ENCODE measurements around the gene DLGAP3. TPM values are rescaled to one million over a fixed set of nuclear protein-coding genes. Genes with fewer than 3 reads are reported as not detected.
A peak's percentile ranks its signal among the peaks of the same experiment; 100 is the strongest.

DLGAP3 gene
- total and polyA plus RNA-seq, 12 donors = 0.07 to 0.35 (median 0.13) TPM; not detected in 6

DNA sequence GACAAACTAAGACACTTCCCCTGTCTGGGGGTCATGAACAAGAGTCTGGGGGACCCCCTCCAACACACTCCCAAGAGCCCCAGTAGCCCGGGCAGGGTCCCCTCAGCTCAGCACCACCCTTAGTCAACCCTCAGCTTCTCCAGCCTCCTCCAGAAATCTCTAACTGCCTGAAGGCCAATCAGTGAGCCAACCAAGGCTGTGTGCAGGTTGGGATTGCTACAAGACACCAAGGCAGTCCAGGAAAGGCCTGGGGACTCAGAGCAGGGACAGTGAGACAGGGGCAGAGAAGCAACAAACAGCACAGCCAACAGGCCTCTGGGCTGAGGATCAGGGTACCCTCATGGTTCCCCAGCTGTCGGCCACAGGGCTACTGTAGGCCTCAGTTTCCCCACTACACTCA lies 83.2 kb downstream of the DLGAP3 start:
- DNase-seq = no peak
- H3K36me3 ChIP-seq = peaks cover 0 to 21% (median 0%) of the 10 kb centered on the region in 9 donors
- 79 to 82% methylated on average over 2 of the region's 2 CpGs for WGBS, 2 donors
- peak overlapping the region in 8 of 10 donors; percentile 31 to 92 (median 62) for H3K27ac ChIP-seq
- no peaks in the 10 kb centered on the region for H3K27me3 ChIP-seq
- no peak for ATAC-seq
- H3K9me3 ChIP-seq = no peaks in the 10 kb centered on the region
- intact Hi-C loops (cut with DNase I) = no loop called here
- no peak overlapping the region for H3K4me3 ChIP-seq
- H3K4me1 ChIP-seq = peaks cover 6 to 96% (median 79%) of the 10 kb centered on the region in 9 donors
- TF ChIP-seq, protein P1, sequence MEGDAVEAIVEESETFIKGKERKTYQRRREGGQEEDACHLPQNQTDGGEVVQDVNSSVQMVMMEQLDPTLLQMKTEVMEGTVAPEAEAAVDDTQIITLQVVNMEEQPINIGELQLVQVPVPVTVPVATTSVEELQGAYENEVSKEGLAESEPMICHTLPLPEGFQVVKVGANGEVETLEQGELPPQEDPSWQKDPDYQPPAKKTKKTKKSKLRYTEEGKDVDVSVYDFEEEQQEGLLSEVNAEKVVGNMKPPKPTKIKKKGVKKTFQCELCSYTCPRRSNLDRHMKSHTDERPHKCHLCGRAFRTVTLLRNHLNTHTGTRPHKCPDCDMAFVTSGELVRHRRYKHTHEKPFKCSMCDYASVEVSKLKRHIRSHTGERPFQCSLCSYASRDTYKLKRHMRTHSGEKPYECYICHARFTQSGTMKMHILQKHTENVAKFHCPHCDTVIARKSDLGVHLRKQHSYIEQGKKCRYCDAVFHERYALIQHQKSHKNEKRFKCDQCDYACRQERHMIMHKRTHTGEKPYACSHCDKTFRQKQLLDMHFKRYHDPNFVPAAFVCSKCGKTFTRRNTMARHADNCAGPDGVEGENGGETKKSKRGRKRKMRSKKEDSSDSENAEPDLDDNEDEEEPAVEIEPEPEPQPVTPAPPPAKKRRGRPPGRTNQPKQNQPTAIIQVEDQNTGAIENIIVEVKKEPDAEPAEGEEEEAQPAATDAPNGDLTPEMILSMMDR (IDR thresholded peaks at IDR 0.05) = no peak

DNA sequence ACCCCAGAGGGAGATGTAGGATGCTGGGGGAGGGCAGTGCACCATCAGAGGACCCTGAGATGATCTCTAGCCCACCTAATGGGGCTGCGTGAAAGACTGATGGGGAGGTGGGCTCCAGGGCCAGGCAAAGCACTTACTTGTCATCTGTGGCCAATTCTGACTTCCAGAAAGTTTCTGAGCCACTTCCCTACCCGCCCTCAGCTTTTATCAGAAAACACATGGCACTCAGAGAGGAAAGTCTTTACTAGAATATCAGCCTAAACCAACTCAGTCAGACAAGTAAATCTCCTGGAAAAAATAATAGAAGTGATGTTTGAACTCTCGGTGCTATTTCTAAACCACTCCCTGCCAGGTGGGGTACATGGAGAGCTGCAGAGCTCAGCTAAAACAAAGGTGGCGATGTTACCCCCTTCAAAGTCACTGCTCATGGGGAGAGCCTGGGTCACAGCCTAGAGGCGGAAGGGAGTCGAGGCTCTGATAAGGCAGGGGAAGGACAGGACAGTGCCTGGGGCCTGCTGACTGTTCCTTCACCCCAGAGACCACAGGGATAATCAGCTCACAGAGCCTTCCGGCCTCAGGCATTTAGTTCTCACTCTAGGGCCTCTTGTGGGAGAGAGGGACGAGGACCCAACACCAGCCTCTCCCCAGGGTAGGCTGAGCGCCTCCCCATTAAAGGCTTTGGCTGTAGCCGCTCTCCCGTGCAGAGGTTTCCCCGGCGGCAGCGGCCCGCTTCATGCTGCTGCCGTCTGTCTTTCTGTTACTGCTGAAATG lies 84.1 kb downstream of the DLGAP3 start:
- ATAC-seq (peak in 2 of 8 donors; percentile 13 to 37), DNase-seq (no peak)
- WGBS, 2 donors = 69 to 74% methylated on average over 16 of the region's 16 CpGs

GRCh38 chr1:34844252-34844634 lies 85.2 kb downstream of the DLGAP3 start:
- peaks cover 5 to 100% (median 64%) of the 10 kb centered on the region in 9 donors for H3K4me1 ChIP-seq
- TF ChIP-seq, protein P1 (IDR thresholded peaks at IDR 0.05) = no peak
- peak in 1 of 2 donors; percentile 51 for DNase-seq
- H3K27ac ChIP-seq = peak overlapping the region; percentile 56 to 92 (median 77)
- H3K27me3 ChIP-seq = no peaks in the 10 kb centered on the region
- H3K36me3 ChIP-seq = peaks cover 0 to 2% (median 0%) of the 10 kb centered on the region in 9 donors
- peak; percentile 19 to 74 (median 50) for ATAC-seq
- H3K9me3 ChIP-seq = no peaks in the 10 kb centered on the region
- intact Hi-C loops (cut with DNase I) = loop anchor here in 1 of 10 donors (1.0 kb wide), 1 partner anchor 56 kb away; no protein-coding TSS in a partner anchor
- no peak overlapping the region for H3K4me3 ChIP-seq
- WGBS, 2 donors = 59 to 68% methylated on average over 4 of the region's 4 CpGs

More for the DNA sequence above, 84.1 kb downstream of the DLGAP3 start:
- H3K27ac ChIP-seq = peak overlapping the region; percentile 7 to 92 (median 77)
- H3K27me3 ChIP-seq = no peaks in the 10 kb centered on the region
- H3K4me3 ChIP-seq = no peak overlapping the region
- intact Hi-C loops (cut with DNase I) = no loop called here
- TF ChIP-seq, protein P1 (IDR thresholded peaks at IDR 0.05) = no peak
- H3K36me3 ChIP-seq = peaks cover 0 to 12% (median 0%) of the 10 kb centered on the region in 9 donors
- peaks cover 5 to 96% (median 69%) of the 10 kb centered on the region in 9 donors for H3K4me1 ChIP-seq
- H3K9me3 ChIP-seq = no peaks in the 10 kb centered on the region

DNA sequence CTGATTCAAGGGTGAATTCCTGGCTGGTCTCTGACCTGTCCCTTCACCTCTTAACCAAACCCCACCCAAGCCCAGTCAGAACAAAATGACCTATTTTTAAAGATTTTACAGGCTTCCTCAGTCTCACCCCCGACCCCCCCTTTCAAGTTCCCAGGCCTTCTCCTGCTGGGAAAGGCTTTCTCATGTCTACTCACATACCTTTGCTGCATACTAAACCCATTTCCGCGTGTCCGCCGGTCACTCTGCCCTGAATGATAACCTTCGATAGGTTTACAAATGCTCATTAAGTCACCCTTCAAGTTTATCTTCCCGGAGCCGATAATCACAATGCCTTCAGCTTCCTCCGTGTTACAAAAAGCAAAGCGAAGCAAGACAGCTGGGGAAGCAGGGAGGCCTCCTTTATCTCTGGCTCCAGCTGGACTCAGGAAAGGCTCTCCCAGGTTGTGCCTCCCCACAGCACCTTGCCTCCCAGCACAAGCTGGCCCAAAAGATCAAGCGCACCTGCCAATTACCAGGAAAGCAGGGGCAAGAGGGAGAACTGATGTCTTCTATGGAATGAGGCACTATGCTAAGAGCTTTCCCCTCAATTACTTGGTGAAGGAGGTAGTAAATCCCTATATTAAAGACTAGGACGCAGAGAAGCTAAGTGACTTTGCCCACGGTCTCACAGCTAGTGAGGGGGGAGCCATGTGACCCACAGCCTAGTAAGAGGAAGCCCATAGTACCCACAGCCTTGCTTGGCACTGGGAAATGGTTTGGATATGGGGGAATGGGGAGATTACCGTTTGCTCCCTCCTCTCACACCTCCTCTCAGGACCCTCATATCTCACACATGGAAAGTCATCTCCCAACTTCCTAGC lies 85.8 kb downstream of the DLGAP3 start:
- TF ChIP-seq, protein P1 (IDR thresholded peaks at IDR 0.05) = no peak
- Histone ChIP-seq H3K9me3 (no peaks in the 10 kb centered on the region), H3K27ac (peak overlapping the region; percentile 59 to 92 (median 77)), H3K4me3 (no peak overlapping the region), H3K36me3 (no peaks in the 10 kb centered on the region), H3K27me3 (no peaks in the 10 kb centered on the region), H3K4me1 (peaks cover 5 to 96% (median 64%) of the 10 kb centered on the region in 9 donors)
- intact Hi-C loops (cut with DNase I) = loop anchor here in 1 of 10 donors (1.0 kb wide), 1 partner anchor 55 kb away; no protein-coding TSS in a partner anchor
- DNase-seq (no peak), ATAC-seq (peak in 6 of 8 donors; percentile 3 to 33 (median 12))
- WGBS, 2 donors = 39 to 51% methylated on average over 14 of the region's 14 CpGs

Data from heart right ventricle (tissue), 16 donors.